Skeletal muscle tissue (tissue), 4 donors: ENCODE measurements around the gene TMEM229B. TPM values are rescaled to one million over a fixed set of nuclear protein-coding genes. Genes with fewer than 3 reads are reported as not detected.
A peak's percentile ranks its signal among the peaks of the same experiment; 100 is the strongest.

Source experiments
- H3K27ac ChIP-seq: one replicate; pipeline ENCODE4 v1.7.0; 2013; ENCODE audit warnings: mild to moderate bottlenecking, low read depth, low read length, inconsistent platforms
- H3K27me3 ChIP-seq, 3 donors: one replicate each; pipeline ENCODE4 v1.7.0; 2013; ENCODE audit warnings: low read length in 3 of 3; ENCODE audit not compliant: control insufficient read depth in 3 of 3, insufficient read depth in 3 of 3
- H3K36me3 ChIP-seq, 3 donors: one replicate each; pipeline ENCODE4 v1.7.0; 2013; ENCODE audit warnings: low read length in 3 of 3; ENCODE audit not compliant: control insufficient read depth in 3 of 3, insufficient read depth in 3 of 3
- H3K4me1 ChIP-seq, 3 donors: one replicate each; pipeline ENCODE4 v1.7.0; 2013; ENCODE audit warnings: low read length in 3 of 3, mild to moderate bottlenecking in 3 of 3; ENCODE audit not compliant: control insufficient read depth in 3 of 3, insufficient read depth in 3 of 3
- H3K4me3 ChIP-seq, 3 donors: one replicate each; pipeline ENCODE4 v1.7.0; 2013; ENCODE audit warnings: low read length in 3 of 3
- H3K9ac ChIP-seq, 3 donors: one replicate each; pipeline ENCODE4 v1.7.0; 2013; ENCODE audit warnings: low read length in 3 of 3, mild to moderate bottlenecking in 3 of 3, moderate library complexity in 2 of 3, low read depth in 1 of 3
- H3K9me3 ChIP-seq, 3 donors: one replicate each; pipeline ENCODE4 v1.7.0; 2013; ENCODE audit warnings: low read length in 3 of 3; ENCODE audit not compliant: control insufficient read depth in 3 of 3
- total RNA-seq: library from RNA; depleted of rRNA; stranded (reverse); fragments of >200 nt; gene quantifications from one replicate; pipeline ENCODE4 v1.2.3, GENCODE V29; 2014
- donor health status: Osteomylitis.

Gene TMEM229B
- total RNA-seq, 1 donor from 2014 or later, result 0.52 TPM

DNA sequence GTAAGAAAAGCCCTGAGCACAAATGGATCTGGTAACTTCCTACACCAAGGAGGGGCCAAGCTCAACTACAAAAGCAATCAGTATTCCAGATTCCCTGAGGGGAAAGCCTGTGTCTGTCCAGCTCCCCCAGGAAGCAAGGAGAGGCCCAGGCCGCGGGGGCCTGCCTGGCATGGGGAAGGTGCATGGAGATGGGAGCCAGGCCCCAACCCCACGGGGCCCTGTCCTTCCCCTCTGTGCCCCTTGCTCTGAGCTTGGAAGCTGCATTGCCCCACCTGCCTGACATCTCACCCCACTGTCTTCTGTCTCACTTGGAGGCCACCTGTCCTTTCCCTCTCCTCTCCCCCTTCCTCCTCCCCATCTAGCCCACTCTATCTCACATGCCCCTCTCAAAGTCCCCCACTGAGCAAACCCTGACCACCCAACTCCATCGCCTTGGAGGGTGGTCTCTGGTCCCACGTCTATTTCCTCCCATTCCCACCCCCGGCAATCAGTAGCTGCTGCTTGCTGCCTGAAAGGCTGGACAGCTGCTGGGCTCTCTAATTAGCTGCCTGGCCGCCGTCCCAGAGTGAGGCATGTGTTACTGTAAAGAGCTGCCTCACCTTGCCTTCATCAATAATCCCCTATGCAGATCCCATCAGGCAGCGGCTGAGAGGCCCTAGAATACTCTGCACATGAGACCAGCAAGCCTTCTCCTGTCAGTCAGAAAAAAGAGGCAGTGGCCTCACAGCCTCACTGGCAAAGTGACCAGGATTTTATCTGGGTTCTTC lies 3.4 kb upstream of the TMEM229B start:
- Histone ChIP-seq H3K27me3 (no peaks in the 10 kb centered on the region), H3K36me3 (no peaks in the 10 kb centered on the region), H3K9me3 (no peaks in the 10 kb centered on the region), H3K4me3 (no peak overlapping the region), H3K9ac (no peak overlapping the region), H3K27ac (no peak overlapping the region), H3K4me1 (peaks cover 10 to 18% (median 16%) of the 10 kb centered on the region in 3 donors)

GRCh38 chr14:67491285-67491684 lies 2.8 kb upstream of the TMEM229B start:
- Histone ChIP-seq H3K27me3 (no peaks in the 10 kb centered on the region), H3K9me3 (no peaks in the 10 kb centered on the region), H3K9ac (no peak overlapping the region), H3K36me3 (no peaks in the 10 kb centered on the region), H3K27ac (no peak overlapping the region), H3K4me3 (no peak overlapping the region), H3K4me1 (peaks cover 15 to 24% (median 22%) of the 10 kb centered on the region in 3 donors)

DNA sequence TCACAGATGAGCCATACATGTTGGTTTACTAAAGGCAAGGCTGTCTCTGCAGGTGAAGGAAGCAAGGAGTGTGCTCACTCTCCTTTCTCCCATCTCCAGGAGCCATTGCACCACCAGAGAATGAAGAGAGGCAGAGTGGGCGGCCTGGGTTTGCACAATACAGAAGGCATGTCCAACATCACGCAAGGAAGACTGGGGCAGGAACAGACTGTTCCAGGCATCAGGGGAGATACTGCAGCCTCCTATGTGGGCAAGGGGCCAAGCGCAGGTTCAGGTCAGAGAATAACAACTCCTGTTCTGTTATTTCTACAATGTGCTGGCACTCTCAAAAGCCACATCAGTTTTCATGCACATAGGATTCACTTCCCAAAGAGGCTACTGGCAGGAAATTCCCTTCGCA lies 1.7 kb upstream of the TMEM229B start:
- no peak overlapping the region for H3K4me3 ChIP-seq
- no peaks in the 10 kb centered on the region for H3K9me3 ChIP-seq
- H3K27me3 ChIP-seq, result no peaks in the 10 kb centered on the region
- H3K9ac ChIP-seq, result no peak overlapping the region
- no peak overlapping the region for H3K27ac ChIP-seq
- H3K4me1 ChIP-seq, result peaks cover 15 to 30% (median 28%) of the 10 kb centered on the region in 3 donors
- no peaks in the 10 kb centered on the region for H3K36me3 ChIP-seq

DNA sequence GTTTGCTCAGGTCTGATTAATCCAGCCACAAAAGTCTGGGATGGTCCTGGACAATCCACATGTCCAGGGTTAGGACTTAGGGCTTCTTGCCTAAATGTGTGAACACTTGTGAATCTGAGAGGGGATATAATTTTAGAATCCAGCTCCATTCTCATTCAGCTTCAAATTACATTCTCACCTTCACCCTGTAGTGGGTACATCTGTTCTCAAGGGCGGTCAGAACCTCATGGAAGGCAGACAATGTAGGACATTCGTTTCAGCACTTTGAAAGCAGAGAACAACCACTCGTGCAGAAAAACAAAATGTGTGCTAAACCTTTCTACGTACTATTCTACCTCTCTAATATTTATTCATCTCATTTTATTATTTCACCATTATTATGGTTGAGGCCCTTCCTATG lies 1.2 kb downstream of the TMEM229B start:
- H3K36me3 ChIP-seq, result no peaks in the 10 kb centered on the region
- H3K4me3 ChIP-seq, result no peak overlapping the region
- H3K27ac ChIP-seq, result peak overlapping the region; percentile 52
- H3K4me1 ChIP-seq, result peaks cover 25 to 43% (median 40%) of the 10 kb centered on the region in 3 donors
- H3K27me3 ChIP-seq, result no peaks in the 10 kb centered on the region
- peak overlapping the region; percentile 19 to 62 (median 46) for H3K9ac ChIP-seq
- no peaks in the 10 kb centered on the region for H3K9me3 ChIP-seq

DNA sequence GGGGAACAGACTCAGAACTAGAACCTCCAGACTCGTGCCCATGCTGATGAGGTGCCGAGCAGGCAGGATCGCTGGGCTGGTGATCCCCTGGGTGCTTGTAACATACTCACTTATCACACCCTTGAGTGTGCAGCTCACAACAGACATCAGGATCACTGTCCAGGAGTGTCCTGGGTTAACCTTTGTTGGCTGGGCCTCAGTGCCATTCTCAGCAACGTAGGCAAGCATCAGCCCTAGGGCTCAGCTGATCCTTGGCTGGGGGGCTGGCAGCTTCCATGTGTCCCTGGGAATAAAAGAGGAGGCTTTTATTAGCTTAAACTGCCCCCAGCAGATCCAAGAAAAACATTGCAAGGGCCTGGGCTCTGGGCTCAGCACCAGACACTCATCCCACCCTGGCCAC lies 1.6 kb downstream of the TMEM229B start:
- Histone ChIP-seq H3K4me1 (peaks cover 25 to 43% (median 40%) of the 10 kb centered on the region in 3 donors), H3K27ac (peak overlapping the region; percentile 52), H3K9ac (peak overlapping the region; percentile 19 to 62 (median 46)), H3K27me3 (no peaks in the 10 kb centered on the region), H3K4me3 (peak overlapping the region in 1 of 3 donors; percentile 29), H3K36me3 (no peaks in the 10 kb centered on the region), H3K9me3 (no peaks in the 10 kb centered on the region)

DNA sequence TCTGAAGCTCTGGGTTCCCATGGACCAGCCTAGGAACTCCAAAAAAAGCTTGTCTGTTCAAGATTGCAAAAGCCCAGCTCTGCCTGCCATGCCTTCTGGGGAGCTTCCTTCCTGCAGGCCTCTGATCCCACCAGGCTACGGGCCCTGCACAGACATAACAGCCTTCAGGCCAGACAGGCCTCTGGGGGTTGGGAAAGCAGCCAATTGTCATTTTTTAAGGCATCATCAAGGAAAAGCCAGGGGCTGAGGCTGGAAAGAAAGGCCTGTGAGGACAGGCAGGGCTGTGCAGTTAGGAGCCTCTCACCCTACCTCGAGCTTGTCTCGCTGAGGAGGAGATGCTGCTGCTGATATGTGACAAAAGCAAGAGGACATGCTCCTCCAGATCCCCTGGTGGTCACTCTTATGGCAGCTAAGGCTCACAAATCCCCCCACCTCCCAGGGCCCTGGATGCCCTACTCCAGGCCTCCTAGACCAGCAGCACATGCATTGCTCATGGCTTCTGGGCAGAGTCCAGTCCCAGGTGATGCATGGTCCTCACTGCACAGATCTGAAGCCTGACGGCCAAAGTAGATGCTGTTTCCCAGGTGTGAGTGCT lies 2.9 kb downstream of the TMEM229B start:
- Histone ChIP-seq H3K9ac (no peak overlapping the region), H3K4me1 (peaks cover 25 to 43% (median 40%) of the 10 kb centered on the region in 3 donors), H3K4me3 (no peak overlapping the region), H3K36me3 (no peaks in the 10 kb centered on the region), H3K9me3 (no peaks in the 10 kb centered on the region), H3K27me3 (no peaks in the 10 kb centered on the region), H3K27ac (no peak overlapping the region)

DNA sequence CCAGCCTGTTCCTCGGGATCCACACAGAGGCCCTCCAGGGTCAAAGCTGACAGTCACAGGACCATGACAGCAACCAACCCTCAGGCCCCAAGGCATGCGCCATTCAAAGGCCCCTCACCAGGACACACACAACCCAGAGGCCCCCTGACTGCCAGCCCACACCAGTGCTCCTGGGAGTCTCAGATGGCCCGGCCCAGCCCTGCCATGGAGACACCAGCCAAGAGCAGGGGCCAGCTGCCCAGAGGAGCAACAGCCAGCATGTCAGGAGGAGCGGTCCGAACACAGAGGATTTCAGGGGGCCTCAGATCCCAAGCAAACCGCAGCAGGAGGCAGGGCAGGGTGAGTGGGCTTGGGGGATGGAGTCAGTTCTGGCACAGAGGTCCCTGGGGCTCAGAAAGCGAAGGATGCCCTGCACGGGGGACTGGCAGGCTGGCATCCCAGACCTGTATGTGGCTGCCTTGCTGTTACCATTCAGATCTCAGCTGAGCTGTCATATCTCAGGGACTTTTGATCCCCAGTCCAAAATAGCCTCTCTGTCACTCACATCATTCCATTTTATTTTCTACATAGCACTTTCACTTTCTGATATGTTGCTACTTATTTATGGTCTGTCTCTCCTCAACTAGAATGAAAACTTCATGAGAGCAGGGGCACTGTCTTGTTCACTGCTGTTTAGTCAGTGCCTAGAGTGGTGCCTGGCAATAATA lies 4.8 kb downstream of the TMEM229B start:
- Histone ChIP-seq H3K27ac (peak overlapping the region; percentile 32), H3K9me3 (no peaks in the 10 kb centered on the region), H3K9ac (peak overlapping the region; percentile 27 to 77 (median 36)), H3K36me3 (no peaks in the 10 kb centered on the region), H3K27me3 (no peaks in the 10 kb centered on the region), H3K4me3 (peak overlapping the region in 2 of 3 donors; percentile 35 to 48), H3K4me1 (peaks cover 25 to 43% (median 38%) of the 10 kb centered on the region in 3 donors)

DNA sequence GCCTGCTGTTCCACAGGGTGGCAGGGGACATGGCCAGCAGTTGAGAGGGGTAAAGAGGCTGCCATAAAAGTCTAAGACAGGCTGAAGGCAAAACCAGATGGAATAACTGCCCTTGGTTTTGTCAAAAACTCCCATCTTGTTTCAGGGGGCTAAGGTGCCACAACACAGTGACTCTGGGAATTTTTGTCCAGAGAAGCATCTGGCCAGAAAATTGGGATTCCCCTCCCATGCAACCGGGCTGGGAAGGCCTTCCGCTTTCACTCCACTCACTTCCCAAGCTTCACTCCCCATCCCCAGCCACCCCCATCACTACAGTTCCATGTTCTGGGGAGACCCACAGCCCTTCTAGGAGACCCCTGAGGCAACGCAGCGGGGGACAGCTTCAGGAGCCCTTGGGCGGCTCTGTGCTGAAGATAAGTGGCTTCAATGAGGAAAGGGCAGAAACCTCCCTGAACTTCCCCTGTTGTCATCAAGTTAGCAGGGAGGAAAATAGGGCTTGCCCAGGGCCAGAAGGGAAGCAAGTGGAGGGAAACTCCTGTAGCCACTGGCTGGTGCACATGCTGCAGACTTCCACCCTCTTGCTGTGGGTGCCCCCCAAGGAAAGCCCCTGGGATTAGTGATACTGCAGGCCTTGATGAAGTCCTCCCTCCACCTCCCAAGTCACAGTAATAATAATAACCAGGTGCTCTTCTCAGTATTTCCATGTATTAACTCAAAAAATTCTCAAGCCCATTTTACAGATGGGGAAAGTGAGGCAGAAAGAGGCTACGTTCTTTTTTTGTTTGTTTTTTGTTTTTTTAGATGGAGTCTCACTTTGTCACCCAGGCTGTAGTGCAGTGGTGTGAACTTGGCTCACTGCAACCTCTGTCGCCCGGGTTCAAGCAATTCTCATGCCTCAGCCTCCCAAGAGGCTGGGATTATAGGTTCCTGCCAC lies 6.0 kb downstream of the TMEM229B start:
- Histone ChIP-seq H3K9me3 (no peaks in the 10 kb centered on the region), H3K9ac (no peak overlapping the region), H3K27me3 (no peaks in the 10 kb centered on the region), H3K4me1 (peaks cover 25 to 41% (median 37%) of the 10 kb centered on the region in 3 donors), H3K4me3 (no peak overlapping the region), H3K36me3 (no peaks in the 10 kb centered on the region), H3K27ac (no peak overlapping the region)

DNA sequence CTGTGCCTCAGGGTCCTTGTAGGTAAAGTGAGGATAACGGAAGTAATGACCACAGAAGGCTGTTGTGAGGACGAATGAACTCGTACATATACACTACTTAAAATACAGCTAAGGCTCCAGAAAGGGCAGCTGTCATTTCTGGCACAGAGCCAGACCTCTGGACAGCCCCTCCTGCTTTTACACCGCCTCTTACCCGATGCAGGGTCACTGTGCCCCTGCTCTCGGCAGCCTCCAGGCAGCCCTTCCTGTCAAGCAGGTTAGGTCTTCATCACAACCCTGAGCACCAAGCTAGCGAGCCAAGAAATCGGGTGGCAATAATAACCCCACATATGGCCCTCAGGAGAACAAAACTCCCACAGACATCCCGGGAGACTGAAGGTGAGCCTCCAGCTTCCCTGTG lies 8.5 kb downstream of the TMEM229B start:
- Histone ChIP-seq H3K9ac (no peak overlapping the region), H3K4me1 (peaks cover 15 to 21% (median 21%) of the 10 kb centered on the region in 3 donors), H3K9me3 (no peaks in the 10 kb centered on the region), H3K4me3 (no peak overlapping the region), H3K27ac (no peak overlapping the region), H3K27me3 (no peaks in the 10 kb centered on the region), H3K36me3 (no peaks in the 10 kb centered on the region)
